WTC11 (cell line): ENCODE results near the gene DNAH14. TPM values are rescaled to one million over a fixed set of nuclear protein-coding genes. Genes with fewer than 3 reads are reported as not detected.
A peak's percentile ranks its signal among the peaks of the same experiment; 100 is the strongest.

Source experiments
- ATAC-seq: fragments of 200-7000 bp; cut with Tn5 transposase; 2 replicates; pipeline ENCODE4 v1.10.0; 2021; ENCODE audit warnings: mild to moderate bottlenecking, moderate library complexity
- CTCF ChIA-PET: fragments of 300-600 bp; sonication (Branson Sonifier 250); formaldehyde crosslinking; loops from one replicate; lab custom pipeline; 2021; ENCODE audit warnings: antibody characterized with exemption; lab: Charles Lee
- POLR2A ChIA-PET: fragments of 350-600 bp; sonication (Branson Sonifier 250); formaldehyde crosslinking; loops from one replicate; lab custom pipeline; 2021; ENCODE audit warnings: antibody characterized with exemption; lab: Charles Lee
- DNase-seq: peaks from one replicate; pipeline ENCODE4 v3.0.0; 2021; ENCODE audit warnings: low spot score
- H3K27ac Mint-ChIP-seq: 2 replicates; pipeline ENCODE4 v1.8.0; 2021; ENCODE audit warnings: mixed read lengths
- H3K27me3 Mint-ChIP-seq: 2 replicates; pipeline ENCODE4 v1.8.0; 2021; ENCODE audit warnings: low read depth, mild to moderate bottlenecking, moderate library complexity, mixed read lengths
- H3K36me3 Mint-ChIP-seq: 2 replicates; pipeline ENCODE4 v1.8.0; 2021; ENCODE audit warnings: mixed read lengths
- H3K4me1 Mint-ChIP-seq: 2 replicates; pipeline ENCODE4 v1.8.0; 2022; ENCODE audit warnings: mixed read lengths
- H3K4me3 Mint-ChIP-seq: 2 replicates; pipeline ENCODE4 v1.8.0; 2021; ENCODE audit warnings: mild to moderate bottlenecking, moderate library complexity, mixed read lengths
- H3K9me3 Mint-ChIP-seq: 2 replicates; pipeline ENCODE4 v1.8.0; 2021; ENCODE audit warnings: mixed read lengths
- ELF4 ChIP-seq: sonication (generic); formaldehyde crosslinking; IDR thresholded peaks from 2 replicates; pipeline ENCODE4 v1.8.1; 2022; ENCODE audit warnings: low read depth, mild to moderate bottlenecking, moderate library complexity, missing genetic modification reagents
- FOXK1 ChIP-seq: sonication (generic); formaldehyde crosslinking; IDR thresholded peaks from 2 replicates; pipeline ENCODE4 v1.8.0; 2022; ENCODE audit warnings: mild to moderate bottlenecking, moderate library complexity, missing genetic modification reagents
- GRHL2 ChIP-seq: fragments of 250-450 bp; sonication (Bioruptor Pico); IDR thresholded peaks from 2 replicates; pipeline ENCODE4 v1.8.0; 2022; ENCODE audit warnings: mild to moderate bottlenecking, moderate library complexity; ENCODE audit not compliant: insufficient replicate concordance, severe bottlenecking
- HMGA2 ChIP-seq: fragments of 250-450 bp; sonication (Bioruptor Pico); IDR thresholded peaks from 2 replicates; pipeline ENCODE4 v1.4.0; 2021; ENCODE audit warnings: mild to moderate bottlenecking, moderate library complexity
- IRF2 ChIP-seq: sonication (generic); formaldehyde crosslinking; IDR thresholded peaks from 2 replicates; pipeline ENCODE4 v1.8.0; 2022; ENCODE audit warnings: low read depth, missing genetic modification reagents, borderline replicate concordance
- NR2C2 ChIP-seq: sonication (generic); formaldehyde crosslinking; IDR thresholded peaks from 2 replicates; pipeline ENCODE4 v1.8.0; 2022; ENCODE audit warnings: mild to moderate bottlenecking, missing genetic modification reagents
- RORB ChIP-seq: fragments of 250-450 bp; sonication (Bioruptor Pico); IDR thresholded peaks from 2 replicates; pipeline ENCODE4 v1.9.0; 2021; ENCODE audit warnings: mild to moderate bottlenecking
- SP1 ChIP-seq: sonication (generic); formaldehyde crosslinking; conservative IDR thresholded peaks from 2 replicates; pipeline ENCODE4 v1.8.1; 2022; ENCODE audit warnings: missing genetic modification reagents
- TCF7 ChIP-seq: sonication (generic); formaldehyde crosslinking; IDR thresholded peaks from 2 replicates; pipeline ENCODE4 v1.8.0; 2022; ENCODE audit warnings: mild to moderate bottlenecking, low read depth, missing genetic modification reagents, moderate library complexity
- TEAD1 ChIP-seq: sonication (generic); formaldehyde crosslinking; IDR thresholded peaks from 2 replicates; pipeline ENCODE4 v1.8.0; 2022; ENCODE audit warnings: mild to moderate bottlenecking, missing genetic modification reagents
- ZBTB21 ChIP-seq: sonication (generic); formaldehyde crosslinking; IDR thresholded peaks from 2 replicates; pipeline ENCODE4 v1.8.1; 2023; ENCODE audit warnings: mild to moderate bottlenecking, missing genetic modification reagents, borderline replicate concordance
- ZNF121 ChIP-seq: sonication (generic); formaldehyde crosslinking; IDR thresholded peaks from 2 replicates; pipeline ENCODE4 v1.8.0; 2023; ENCODE audit warnings: missing genetic modification reagents
- total RNA-seq: library from RNA; stranded (reverse); gene quantifications from 3 replicates; pipeline ENCODE4 v1.2.3, GENCODE V29; 2021
- TF ChIP-seq, protein P1 (sequence below): sonication (generic); formaldehyde crosslinking; IDR thresholded peaks from 2 replicates; pipeline ENCODE4 v1.8.0; 2022; ENCODE audit warnings: missing genetic modification reagents
- TF ChIP-seq, protein P2 (sequence below): sonication (generic); formaldehyde crosslinking; IDR thresholded peaks from 2 replicates; pipeline ENCODE4 v1.8.1; 2023; ENCODE audit warnings: mild to moderate bottlenecking, missing genetic modification reagents
- TF ChIP-seq, protein P3 (sequence below): sonication (generic); formaldehyde crosslinking; IDR thresholded peaks from 2 replicates; pipeline ENCODE4 v1.8.0; 2022; ENCODE audit warnings: mild to moderate bottlenecking, missing genetic modification reagents
- TF ChIP-seq, protein P4 (sequence below): fragments of 250-450 bp; sonication (Bioruptor Pico); conservative IDR thresholded peaks from 2 replicates; pipeline ENCODE4 v1.9.0; 2021; ENCODE audit warnings: mild to moderate bottlenecking
- TF ChIP-seq, protein P5 (sequence below): fragments of 250-450 bp; sonication (Bioruptor Pico); IDR thresholded peaks from 2 replicates; pipeline ENCODE4 v1.9.0; 2021; ENCODE audit warnings: mild to moderate bottlenecking
- TF ChIP-seq, protein P6 (sequence below): sonication (generic); formaldehyde crosslinking; IDR thresholded peaks from 2 replicates; pipeline ENCODE4 v1.8.0; 2022; ENCODE audit warnings: mild to moderate bottlenecking, missing genetic modification reagents
- TF ChIP-seq, protein P7 (sequence below): sonication (generic); formaldehyde crosslinking; IDR thresholded peaks from 2 replicates; pipeline ENCODE4 v1.8.1; 2022; ENCODE audit warnings: mild to moderate bottlenecking, missing genetic modification reagents, moderate library complexity, borderline replicate concordance
- TF ChIP-seq, protein P8 (sequence below): sonication (generic); formaldehyde crosslinking; IDR thresholded peaks from 2 replicates; pipeline ENCODE4 v1.8.0; 2023; ENCODE audit warnings: missing genetic modification reagents
- TF ChIP-seq, protein P9 (sequence below): sonication (generic); formaldehyde crosslinking; IDR thresholded peaks from 2 replicates; pipeline ENCODE4 v1.8.1; 2022; ENCODE audit warnings: missing genetic modification reagents, borderline replicate concordance
- TF ChIP-seq, protein P10 (sequence below): sonication (generic); formaldehyde crosslinking; IDR thresholded peaks from 2 replicates; pipeline ENCODE4 v1.8.1; 2023; ENCODE audit warnings: mild to moderate bottlenecking, missing genetic modification reagents, moderate library complexity

The DNAH14 gene
- total RNA-seq, 1 experiment from 2014 or later: 34.1 TPM

DNA sequence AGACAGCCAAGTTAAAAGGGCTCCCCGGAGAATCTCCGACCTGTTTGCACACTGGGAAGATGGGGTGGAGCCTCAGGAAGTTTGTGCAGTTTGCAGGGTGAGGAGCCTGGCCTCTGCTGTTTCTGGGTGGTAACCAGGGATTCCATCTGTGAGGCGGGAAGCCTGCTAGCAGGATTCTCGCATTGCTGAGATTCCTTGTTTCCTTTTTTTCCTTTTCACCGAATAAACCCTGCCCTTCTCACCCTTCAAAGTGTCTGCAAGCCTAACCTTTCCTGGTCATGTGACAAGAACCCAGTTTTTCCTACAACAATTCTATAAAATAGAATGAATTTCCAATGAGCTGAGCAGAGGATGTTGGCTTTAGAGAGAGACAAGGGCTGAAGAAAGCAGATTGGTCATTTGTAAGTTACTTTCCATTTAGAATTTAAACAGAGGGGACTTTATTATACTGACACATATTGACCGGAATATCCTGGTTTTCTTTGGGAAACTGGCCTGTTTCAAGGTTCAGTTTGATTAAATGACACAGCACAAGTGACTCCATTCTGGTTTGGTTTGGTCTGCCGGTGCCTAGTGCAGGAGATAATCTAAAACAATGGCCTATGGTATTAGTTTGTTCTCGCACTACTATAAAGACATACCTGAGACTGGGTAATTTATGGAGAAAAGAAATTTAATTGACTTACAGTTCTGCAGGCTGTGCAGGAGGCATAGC, 48.7 kb upstream of the DNAH14 start:
- peaks cover 13% of the 10 kb centered on the region for H3K36me3 Mint-ChIP-seq
- POLR2A ChIA-PET: interaction anchor here (0.7 kb wide), 1 partner anchor 56 kb away, joined by 3 read pairs; no protein-coding TSS in a partner anchor
- H3K27me3 Mint-ChIP-seq: peaks cover 3% of the 10 kb centered on the region
- peak overlapping the region; percentile 40 for H3K4me3 Mint-ChIP-seq
- peak; percentile 67 for DNase-seq
- peaks cover 18% of the 10 kb centered on the region for H3K9me3 Mint-ChIP-seq
- CTCF ChIA-PET: interaction anchor here (1.4 to 1.8 kb wide), 2 partner anchors 14 to 42 kb away, joined by 11 read pairs; no protein-coding TSS in a partner anchor
- peak; percentile 96 for ATAC-seq
- H3K27ac Mint-ChIP-seq: peak overlapping the region; percentile 77
- H3K4me1 Mint-ChIP-seq: peaks cover 59% of the 10 kb centered on the region
- TF ChIP-seq SP1 (CRISPR knock-in tag) (no peak), NR2C2 (CRISPR knock-in tag) (no peak), ZNF121 (CRISPR knock-in tag) (no peak), ZBTB21 (no peak), GRHL2 (CRISPR knock-in tag) (no peak), HMGA2 (CRISPR knock-in tag) (no peak), ELF4 (CRISPR knock-in tag) (no peak), RORB (CRISPR knock-in tag) (no peak), FOXK1 (CRISPR knock-in tag) (no peak), IRF2 (CRISPR knock-in tag) (no peak), TCF7 (CRISPR knock-in tag) (no peak), TEAD1 (CRISPR knock-in tag) (peak; percentile 87; the same call in 1 of the 2 replicates)
- TF ChIP-seq, protein P1, sequence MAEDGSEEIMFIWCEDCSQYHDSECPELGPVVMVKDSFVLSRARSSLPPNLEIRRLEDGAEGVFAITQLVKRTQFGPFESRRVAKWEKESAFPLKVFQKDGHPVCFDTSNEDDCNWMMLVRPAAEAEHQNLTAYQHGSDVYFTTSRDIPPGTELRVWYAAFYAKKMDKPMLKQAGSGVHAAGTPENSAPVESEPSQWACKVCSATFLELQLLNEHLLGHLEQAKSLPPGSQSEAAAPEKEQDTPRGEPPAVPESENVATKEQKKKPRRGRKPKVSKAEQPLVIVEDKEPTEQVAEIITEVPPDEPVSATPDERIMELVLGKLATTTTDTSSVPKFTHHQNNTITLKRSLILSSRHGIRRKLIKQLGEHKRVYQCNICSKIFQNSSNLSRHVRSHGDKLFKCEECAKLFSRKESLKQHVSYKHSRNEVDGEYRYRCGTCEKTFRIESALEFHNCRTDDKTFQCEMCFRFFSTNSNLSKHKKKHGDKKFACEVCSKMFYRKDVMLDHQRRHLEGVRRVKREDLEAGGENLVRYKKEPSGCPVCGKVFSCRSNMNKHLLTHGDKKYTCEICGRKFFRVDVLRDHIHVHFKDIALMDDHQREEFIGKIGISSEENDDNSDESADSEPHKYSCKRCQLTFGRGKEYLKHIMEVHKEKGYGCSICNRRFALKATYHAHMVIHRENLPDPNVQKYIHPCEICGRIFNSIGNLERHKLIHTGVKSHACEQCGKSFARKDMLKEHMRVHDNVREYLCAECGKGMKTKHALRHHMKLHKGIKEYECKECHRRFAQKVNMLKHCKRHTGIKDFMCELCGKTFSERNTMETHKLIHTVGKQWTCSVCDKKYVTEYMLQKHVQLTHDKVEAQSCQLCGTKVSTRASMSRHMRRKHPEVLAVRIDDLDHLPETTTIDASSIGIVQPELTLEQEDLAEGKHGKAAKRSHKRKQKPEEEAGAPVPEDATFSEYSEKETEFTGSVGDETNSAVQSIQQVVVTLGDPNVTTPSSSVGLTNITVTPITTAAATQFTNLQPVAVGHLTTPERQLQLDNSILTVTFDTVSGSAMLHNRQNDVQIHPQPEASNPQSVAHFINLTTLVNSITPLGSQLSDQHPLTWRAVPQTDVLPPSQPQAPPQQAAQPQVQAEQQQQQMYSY (CRISPR knock-in tag): peak; percentile 96
- TF ChIP-seq, protein P2, sequence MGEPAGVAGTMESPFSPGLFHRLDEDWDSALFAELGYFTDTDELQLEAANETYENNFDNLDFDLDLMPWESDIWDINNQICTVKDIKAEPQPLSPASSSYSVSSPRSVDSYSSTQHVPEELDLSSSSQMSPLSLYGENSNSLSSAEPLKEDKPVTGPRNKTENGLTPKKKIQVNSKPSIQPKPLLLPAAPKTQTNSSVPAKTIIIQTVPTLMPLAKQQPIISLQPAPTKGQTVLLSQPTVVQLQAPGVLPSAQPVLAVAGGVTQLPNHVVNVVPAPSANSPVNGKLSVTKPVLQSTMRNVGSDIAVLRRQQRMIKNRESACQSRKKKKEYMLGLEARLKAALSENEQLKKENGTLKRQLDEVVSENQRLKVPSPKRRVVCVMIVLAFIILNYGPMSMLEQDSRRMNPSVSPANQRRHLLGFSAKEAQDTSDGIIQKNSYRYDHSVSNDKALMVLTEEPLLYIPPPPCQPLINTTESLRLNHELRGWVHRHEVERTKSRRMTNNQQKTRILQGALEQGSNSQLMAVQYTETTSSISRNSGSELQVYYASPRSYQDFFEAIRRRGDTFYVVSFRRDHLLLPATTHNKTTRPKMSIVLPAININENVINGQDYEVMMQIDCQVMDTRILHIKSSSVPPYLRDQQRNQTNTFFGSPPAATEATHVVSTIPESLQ: no peak
- TF ChIP-seq, protein P3, sequence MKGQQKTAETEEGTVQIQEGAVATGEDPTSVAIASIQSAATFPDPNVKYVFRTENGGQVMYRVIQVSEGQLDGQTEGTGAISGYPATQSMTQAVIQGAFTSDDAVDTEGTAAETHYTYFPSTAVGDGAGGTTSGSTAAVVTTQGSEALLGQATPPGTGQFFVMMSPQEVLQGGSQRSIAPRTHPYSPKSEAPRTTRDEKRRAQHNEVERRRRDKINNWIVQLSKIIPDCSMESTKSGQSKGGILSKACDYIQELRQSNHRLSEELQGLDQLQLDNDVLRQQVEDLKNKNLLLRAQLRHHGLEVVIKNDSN (CRISPR knock-in tag): peak; percentile 71
- TF ChIP-seq, protein P4, sequence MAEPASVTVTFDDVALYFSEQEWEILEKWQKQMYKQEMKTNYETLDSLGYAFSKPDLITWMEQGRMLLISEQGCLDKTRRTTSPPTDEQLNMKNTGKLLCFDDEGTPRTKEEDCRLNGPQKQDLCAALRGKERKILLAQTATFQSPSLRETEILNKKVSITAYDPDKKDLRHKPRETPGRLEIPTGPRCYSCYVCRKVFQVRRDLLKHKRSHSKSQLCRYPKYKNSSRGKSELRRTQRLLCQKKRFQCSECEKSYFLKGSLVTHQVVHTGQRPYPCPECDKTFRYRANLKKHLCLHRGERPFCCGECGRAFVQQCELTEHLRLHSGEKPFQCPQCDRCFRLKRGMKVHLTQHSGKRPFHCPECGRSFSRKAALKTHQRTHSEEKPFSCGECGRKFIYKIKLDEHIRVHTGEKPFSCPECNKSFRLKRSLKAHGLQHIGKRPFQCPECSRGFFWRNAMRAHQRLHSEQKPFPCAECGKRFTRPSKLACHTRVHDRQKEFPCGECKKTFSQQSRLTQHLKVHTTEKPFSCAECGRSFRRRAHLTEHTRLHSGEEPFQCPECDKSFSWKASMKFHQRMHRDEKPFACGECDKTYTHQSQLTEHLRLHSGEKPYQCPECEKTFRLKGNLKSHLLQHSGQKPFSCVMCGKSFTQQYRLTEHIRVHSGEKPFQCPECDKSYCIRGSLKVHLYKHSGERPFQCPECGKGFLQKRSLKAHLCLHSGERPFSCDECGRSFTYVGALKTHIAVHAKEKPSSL (CRISPR knock-in tag): no peak
- TF ChIP-seq, protein P5, sequence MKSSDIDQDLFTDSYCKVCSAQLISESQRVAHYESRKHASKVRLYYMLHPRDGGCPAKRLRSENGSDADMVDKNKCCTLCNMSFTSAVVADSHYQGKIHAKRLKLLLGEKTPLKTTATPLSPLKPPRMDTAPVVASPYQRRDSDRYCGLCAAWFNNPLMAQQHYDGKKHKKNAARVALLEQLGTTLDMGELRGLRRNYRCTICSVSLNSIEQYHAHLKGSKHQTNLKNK: no peak
- TF ChIP-seq, protein P6, sequence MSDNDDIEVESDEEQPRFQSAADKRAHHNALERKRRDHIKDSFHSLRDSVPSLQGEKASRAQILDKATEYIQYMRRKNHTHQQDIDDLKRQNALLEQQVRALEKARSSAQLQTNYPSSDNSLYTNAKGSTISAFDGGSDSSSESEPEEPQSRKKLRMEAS (CRISPR knock-in tag): peak; percentile 51; the same call in 1 of the 2 replicates
- TF ChIP-seq, protein P7, sequence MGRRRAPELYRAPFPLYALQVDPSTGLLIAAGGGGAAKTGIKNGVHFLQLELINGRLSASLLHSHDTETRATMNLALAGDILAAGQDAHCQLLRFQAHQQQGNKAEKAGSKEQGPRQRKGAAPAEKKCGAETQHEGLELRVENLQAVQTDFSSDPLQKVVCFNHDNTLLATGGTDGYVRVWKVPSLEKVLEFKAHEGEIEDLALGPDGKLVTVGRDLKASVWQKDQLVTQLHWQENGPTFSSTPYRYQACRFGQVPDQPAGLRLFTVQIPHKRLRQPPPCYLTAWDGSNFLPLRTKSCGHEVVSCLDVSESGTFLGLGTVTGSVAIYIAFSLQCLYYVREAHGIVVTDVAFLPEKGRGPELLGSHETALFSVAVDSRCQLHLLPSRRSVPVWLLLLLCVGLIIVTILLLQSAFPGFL (CRISPR knock-in tag): no peak
- TF ChIP-seq, protein P8, sequence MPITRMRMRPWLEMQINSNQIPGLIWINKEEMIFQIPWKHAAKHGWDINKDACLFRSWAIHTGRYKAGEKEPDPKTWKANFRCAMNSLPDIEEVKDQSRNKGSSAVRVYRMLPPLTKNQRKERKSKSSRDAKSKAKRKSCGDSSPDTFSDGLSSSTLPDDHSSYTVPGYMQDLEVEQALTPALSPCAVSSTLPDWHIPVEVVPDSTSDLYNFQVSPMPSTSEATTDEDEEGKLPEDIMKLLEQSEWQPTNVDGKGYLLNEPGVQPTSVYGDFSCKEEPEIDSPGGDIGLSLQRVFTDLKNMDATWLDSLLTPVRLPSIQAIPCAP (CRISPR knock-in tag): no peak
- TF ChIP-seq, protein P9, sequence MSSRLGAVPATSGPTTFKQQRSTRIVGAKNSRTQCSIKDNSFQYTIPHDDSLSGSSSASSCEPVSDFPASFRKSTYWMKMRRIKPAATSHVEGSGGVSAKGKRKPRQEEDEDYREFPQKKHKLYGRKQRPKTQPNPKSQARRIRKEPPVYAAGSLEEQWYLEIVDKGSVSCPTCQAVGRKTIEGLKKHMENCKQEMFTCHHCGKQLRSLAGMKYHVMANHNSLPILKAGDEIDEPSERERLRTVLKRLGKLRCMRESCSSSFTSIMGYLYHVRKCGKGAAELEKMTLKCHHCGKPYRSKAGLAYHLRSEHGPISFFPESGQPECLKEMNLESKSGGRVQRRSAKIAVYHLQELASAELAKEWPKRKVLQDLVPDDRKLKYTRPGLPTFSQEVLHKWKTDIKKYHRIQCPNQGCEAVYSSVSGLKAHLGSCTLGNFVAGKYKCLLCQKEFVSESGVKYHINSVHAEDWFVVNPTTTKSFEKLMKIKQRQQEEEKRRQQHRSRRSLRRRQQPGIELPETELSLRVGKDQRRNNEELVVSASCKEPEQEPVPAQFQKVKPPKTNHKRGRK (CRISPR knock-in tag): no peak
- TF ChIP-seq, protein P10, sequence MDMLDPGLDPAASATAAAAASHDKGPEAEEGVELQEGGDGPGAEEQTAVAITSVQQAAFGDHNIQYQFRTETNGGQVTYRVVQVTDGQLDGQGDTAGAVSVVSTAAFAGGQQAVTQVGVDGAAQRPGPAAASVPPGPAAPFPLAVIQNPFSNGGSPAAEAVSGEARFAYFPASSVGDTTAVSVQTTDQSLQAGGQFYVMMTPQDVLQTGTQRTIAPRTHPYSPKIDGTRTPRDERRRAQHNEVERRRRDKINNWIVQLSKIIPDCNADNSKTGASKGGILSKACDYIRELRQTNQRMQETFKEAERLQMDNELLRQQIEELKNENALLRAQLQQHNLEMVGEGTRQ (CRISPR knock-in tag): peak; percentile 76
